ENCODE results near the gene SLC17A4.

- TF ChIP-seq NFXL1 (IDR thresholded peaks at IDR 0.05; ENCODE audit: borderline replicate concordance) = no peak
- TF ChIP-seq CREB1 (IDR thresholded peaks at IDR 0.05; ENCODE audit: low read depth) = no peak
- TF ChIP-seq RFX5 (IDR thresholded peaks at IDR 0.05; ENCODE audit: low read depth, low read length) = no peak
- TF ChIP-seq YBX1 (IDR thresholded peaks at IDR 0.05) = no peak
- TF ChIP-seq TAF1 (IDR thresholded peaks at IDR 0.05; ENCODE audit: borderline replicate concordance, low read depth, low read length) = no peak
Observed at GRCh38 chr6:25788305-25788922, 33.9 kb downstream of the SLC17A4 start.

Data from GM12878 (cell line).